HFF-Myc (cell line): Measurements from ENCODE around the gene DENND4B.
"Not testable (repeated sequence)": the region's sequence is repeated elsewhere in the genome, so short reads cannot be mapped to it uniquely, and the experiment has no call there.

Experiments
- DNase-seq: peaks from one replicate; pipeline ENCODE4 v3.0.0-alpha.2; 2011; ENCODE audit warnings: low read depth; ENCODE audit errors: extremely low read depth
- H3K4me3 ChIP-seq: replicated peaks from 2 replicates; pipeline ENCODE4 v1.5.1; 2011; ENCODE audit warnings: low read depth, mild to moderate bottlenecking, control low read depth, low read length
- TF ChIP-seq, protein P1 (sequence below): IDR thresholded peaks from 2 replicates; pipeline ENCODE4 v1.5.1; 2012; ENCODE audit warnings: mild to moderate bottlenecking, low read depth, low read length, control low read depth; ENCODE audit errors: missing control alignments

The DENND4B gene

DNA sequence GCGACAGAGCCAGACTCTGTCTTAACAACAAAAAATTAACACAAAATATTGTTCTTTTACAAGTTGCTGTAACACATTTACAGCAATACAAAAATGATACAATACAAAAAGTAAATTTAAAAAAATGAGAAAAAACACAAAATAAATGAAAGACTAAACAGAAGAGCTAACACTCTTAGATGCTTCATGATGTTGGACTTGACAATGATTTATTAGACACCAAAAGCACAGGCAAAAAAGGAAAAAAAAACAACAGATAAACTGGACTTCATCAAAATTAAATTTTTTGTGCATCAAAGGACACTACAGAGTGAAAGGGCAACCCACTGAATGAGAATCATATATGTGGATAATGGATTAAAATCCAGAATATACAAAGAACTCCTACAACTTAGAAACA, 40.1 kb downstream of the DENND4B start:
- H3K4me3 ChIP-seq: no peak overlapping the region
- DNase-seq: no peak
- TF ChIP-seq, protein P1, sequence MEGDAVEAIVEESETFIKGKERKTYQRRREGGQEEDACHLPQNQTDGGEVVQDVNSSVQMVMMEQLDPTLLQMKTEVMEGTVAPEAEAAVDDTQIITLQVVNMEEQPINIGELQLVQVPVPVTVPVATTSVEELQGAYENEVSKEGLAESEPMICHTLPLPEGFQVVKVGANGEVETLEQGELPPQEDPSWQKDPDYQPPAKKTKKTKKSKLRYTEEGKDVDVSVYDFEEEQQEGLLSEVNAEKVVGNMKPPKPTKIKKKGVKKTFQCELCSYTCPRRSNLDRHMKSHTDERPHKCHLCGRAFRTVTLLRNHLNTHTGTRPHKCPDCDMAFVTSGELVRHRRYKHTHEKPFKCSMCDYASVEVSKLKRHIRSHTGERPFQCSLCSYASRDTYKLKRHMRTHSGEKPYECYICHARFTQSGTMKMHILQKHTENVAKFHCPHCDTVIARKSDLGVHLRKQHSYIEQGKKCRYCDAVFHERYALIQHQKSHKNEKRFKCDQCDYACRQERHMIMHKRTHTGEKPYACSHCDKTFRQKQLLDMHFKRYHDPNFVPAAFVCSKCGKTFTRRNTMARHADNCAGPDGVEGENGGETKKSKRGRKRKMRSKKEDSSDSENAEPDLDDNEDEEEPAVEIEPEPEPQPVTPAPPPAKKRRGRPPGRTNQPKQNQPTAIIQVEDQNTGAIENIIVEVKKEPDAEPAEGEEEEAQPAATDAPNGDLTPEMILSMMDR: no peak

GRCh38 chr1:153905908-153906307, 40.6 kb downstream of the DENND4B start:
- not testable (repeated sequence) for H3K4me3 ChIP-seq, DNase-seq

DNA sequence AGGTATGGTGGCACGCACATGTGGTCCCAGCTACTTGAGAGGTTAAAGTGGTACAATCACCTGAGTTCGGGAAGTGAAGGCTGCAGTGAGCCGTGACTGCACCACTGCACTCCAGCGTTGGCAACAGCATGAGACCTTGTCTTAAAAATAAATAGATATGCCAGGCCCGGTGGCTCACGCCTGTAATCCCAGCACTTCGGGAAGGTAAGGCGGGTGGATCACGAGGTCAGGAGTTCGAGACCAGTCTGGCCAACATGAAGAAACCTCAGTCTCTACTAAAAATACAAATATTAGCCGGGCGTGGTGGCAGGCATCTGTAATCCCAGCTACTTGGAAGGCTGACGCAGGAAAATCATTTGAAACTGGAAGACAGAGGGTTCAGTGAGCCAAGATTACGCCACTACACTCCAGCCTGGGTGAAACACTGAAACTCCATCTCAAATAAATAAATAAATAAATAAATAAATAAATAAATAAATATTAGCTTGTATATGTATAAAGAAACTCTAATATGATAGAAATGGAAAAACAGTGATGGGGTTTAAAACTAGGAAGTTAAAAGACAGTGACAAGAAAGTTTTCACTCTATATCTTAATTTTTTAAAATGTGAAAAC, 42.6 kb downstream of the DENND4B start:
- TF ChIP-seq, protein P1: no peak
- no peak overlapping the region for H3K4me3 ChIP-seq
- DNase-seq: no peak

DNA sequence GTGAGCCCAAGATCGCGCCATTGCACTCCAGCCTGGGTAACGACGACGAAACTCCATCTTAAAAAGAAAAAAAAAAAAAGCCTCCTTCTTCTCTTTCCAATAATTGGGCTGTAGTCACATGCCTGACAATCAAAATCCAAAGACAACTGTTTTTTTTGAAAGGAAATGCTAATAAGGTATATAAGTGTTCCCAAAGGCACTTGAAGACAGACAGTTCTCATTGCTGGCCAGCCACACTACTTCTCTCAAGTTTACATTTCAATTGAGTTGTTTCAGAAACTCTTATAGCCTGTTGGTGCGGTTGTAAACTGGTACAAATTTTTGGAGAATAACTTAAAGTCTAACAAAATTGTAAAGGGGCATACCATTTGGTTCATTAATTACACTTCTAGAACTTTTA, 47.0 kb downstream of the DENND4B start:
- H3K4me3 ChIP-seq: no peak overlapping the region
- no peak for DNase-seq
- TF ChIP-seq, protein P1: no peak

DNA sequence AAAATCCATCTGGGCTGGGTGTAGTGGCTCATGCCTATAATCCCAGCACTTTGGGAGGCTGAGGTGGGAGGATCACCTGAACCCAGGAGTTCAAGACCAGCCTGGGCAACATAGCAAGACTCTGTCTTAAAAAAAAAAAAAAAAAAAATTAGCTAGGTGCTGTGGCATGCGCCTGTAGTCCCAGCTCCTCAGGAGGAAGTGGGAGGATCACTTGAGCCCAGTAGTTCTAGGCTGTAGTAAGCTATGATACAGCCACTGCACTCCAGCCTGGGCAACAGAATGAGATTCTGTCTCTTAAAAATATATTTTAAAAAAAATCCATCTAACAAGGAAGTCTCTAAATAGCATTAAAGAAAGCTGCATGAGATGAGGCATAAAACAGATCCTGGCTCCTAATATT, 50.7 kb downstream of the DENND4B start:
- H3K4me3 ChIP-seq, DNase-seq: not testable (repeated sequence)

GRCh38 chr1:153891042-153891441, 55.5 kb downstream of the DENND4B start:
- H3K4me3 ChIP-seq, DNase-seq: not testable (repeated sequence)

- TF ChIP-seq, protein P1: no peak
- no peak overlapping the region for H3K4me3 ChIP-seq
Observed at GRCh38 chr1:153888533-153888932, 58.0 kb downstream of the DENND4B start.

GRCh38 chr1:153886127-153886526, 60.4 kb downstream of the DENND4B start:
- TF ChIP-seq, protein P1: no peak
- DNase-seq: no peak
- H3K4me3 ChIP-seq: no peak overlapping the region

More at GRCh38 chr1:153888533-153888932, 58.0 kb downstream of the DENND4B start:
- DNase-seq: no peak
